ENCODE data around the gene ANKRD33B. TPM values are rescaled to one million over a fixed set of nuclear protein-coding genes. Genes with fewer than 3 reads are reported as not detected.

ANKRD33B gene
- total RNA-seq, 1 experiment from 2014 or later = 10.9 TPM

DNA sequence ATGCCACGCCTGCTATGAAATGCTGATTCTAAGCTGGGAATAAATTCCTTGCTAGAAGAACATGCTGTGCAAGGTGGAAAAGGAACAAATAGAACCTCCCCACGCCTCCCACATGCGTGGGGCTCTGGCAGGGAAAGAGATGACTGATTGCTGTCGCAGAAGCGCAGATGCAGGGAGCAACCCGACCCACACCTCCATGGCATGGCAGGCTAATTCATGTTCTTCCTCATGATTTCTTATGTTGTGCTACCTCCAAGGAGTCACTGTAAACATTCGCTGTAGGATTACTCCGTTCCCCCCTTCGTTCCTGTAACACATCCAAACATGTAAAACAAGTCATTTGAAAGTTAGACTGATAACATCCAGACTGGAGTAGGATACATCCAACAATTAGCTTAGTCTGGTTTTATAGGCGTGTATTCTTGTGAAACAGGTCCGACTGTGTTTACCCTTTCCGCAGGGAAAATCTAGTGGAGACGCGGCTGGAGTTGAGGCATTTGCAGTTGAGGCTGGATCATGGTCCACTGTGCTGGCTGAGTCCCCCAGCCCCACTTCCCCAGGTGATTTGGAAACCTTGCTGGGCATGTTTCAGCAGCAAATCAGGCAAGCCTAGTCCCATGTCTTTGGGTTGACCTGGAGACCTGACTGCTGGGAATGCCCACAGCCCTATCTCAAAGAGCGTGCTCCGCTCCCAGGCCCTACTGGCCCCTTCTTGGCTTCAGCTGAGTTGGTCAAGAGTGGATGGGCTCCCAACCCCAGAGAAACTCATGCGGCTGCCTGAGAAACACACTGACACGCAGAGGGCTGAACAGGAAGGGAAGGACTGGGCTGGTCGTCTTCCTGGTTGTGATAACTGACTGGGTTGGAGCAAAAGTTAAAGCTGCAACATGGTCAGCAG, 24.8 kb upstream of the ANKRD33B start:
- no peak overlapping the region for H3K4me2 ChIP-seq (ENCODE audit: low read length)
- H3K4me3 ChIP-seq (replicated peaks in 1 of 2; ENCODE audit: low read depth in 1 of 2, low read length in 2 of 2) = no peak overlapping the region
- CTCF ChIA-PET = no interaction called here
- no peaks in the 10 kb centered on the region for H3K27me3 ChIP-seq (ENCODE audit: insufficient read depth, low read length)
- H2AFZ ChIP-seq (ENCODE audit: low read depth, low read length, poor library complexity, severe bottlenecking) = no peak overlapping the region
- no peaks in the 10 kb centered on the region for H3K9me3 ChIP-seq (ENCODE audit: control insufficient read depth in 1 of 2, insufficient read depth in 1 of 2, low read depth in 1 of 2, low read length in 2 of 2)
- peaks cover 0 to 3% of the 10 kb centered on the region in 2 experiments; a peak in 1 of 4 replicates for H3K4me1 ChIP-seq (ENCODE audit: control insufficient read depth in 1 of 2, insufficient read depth in 2 of 2, low read length in 2 of 2)
- no peak overlapping the region for H3K27ac ChIP-seq (ENCODE audit: low read depth, low read length)
- ATAC-seq (no peak), DNase-seq (ENCODE audit: low read depth, low spot score) (no peak)
- intact Hi-C loops (cut with micrococcal nuclease) = no loop called here
- no peaks in the 10 kb centered on the region for H3K9me2 ChIP-seq (ENCODE audit: insufficient read depth)
- no peaks in the 10 kb centered on the region for H4K20me1 ChIP-seq (ENCODE audit: insufficient read depth)
- no peaks in the 10 kb centered on the region for H3K36me3 ChIP-seq (ENCODE audit: control insufficient read depth in 1 of 2, insufficient read depth in 2 of 2, low read length in 2 of 2)
- TF ChIP-seq RAD21 (IDR thresholded peaks at IDR 0.05; ENCODE audit: low read depth) (no peak), ELF1 (IDR thresholded peaks at IDR 0.05; ENCODE audit: borderline replicate concordance, low read depth) (no peak), ZNF274 (IDR thresholded peaks at IDR 0.05; ENCODE audit: low read depth, low read length) (no peak), SIN3A (IDR thresholded peaks at IDR 0.05; ENCODE audit: low read depth) (no peak), SP1 (IDR thresholded peaks at IDR 0.05; ENCODE audit: low read depth) (no peak), EGR1 (IDR thresholded peaks at IDR 0.05; ENCODE audit: low read depth) (no peak), SRF (IDR thresholded peaks at IDR 0.05; ENCODE audit: low read depth) (no peak)
- TF ChIP-seq, protein P1, sequence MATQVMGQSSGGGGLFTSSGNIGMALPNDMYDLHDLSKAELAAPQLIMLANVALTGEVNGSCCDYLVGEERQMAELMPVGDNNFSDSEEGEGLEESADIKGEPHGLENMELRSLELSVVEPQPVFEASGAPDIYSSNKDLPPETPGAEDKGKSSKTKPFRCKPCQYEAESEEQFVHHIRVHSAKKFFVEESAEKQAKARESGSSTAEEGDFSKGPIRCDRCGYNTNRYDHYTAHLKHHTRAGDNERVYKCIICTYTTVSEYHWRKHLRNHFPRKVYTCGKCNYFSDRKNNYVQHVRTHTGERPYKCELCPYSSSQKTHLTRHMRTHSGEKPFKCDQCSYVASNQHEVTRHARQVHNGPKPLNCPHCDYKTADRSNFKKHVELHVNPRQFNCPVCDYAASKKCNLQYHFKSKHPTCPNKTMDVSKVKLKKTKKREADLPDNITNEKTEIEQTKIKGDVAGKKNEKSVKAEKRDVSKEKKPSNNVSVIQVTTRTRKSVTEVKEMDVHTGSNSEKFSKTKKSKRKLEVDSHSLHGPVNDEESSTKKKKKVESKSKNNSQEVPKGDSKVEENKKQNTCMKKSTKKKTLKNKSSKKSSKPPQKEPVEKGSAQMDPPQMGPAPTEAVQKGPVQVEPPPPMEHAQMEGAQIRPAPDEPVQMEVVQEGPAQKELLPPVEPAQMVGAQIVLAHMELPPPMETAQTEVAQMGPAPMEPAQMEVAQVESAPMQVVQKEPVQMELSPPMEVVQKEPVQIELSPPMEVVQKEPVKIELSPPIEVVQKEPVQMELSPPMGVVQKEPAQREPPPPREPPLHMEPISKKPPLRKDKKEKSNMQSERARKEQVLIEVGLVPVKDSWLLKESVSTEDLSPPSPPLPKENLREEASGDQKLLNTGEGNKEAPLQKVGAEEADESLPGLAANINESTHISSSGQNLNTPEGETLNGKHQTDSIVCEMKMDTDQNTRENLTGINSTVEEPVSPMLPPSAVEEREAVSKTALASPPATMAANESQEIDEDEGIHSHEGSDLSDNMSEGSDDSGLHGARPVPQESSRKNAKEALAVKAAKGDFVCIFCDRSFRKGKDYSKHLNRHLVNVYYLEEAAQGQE (IDR thresholded peaks at IDR 0.05; ENCODE audit: low read depth) = no peak
- TF ChIP-seq, protein P2, sequence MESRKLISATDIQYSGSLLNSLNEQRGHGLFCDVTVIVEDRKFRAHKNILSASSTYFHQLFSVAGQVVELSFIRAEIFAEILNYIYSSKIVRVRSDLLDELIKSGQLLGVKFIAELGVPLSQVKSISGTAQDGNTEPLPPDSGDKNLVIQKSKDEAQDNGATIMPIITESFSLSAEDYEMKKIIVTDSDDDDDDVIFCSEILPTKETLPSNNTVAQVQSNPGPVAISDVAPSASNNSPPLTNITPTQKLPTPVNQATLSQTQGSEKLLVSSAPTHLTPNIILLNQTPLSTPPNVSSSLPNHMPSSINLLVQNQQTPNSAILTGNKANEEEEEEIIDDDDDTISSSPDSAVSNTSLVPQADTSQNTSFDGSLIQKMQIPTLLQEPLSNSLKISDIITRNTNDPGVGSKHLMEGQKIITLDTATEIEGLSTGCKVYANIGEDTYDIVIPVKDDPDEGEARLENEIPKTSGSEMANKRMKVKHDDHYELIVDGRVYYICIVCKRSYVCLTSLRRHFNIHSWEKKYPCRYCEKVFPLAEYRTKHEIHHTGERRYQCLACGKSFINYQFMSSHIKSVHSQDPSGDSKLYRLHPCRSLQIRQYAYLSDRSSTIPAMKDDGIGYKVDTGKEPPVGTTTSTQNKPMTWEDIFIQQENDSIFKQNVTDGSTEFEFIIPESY (IDR thresholded peaks at IDR 0.05; ENCODE audit: extremely low read depth, insufficient replicate concordance, low read length) = no peak
- TF ChIP-seq, protein P3, sequence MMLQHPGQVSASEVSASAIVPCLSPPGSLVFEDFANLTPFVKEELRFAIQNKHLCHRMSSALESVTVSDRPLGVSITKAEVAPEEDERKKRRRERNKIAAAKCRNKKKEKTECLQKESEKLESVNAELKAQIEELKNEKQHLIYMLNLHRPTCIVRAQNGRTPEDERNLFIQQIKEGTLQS (IDR thresholded peaks at IDR 0.05) = no peak
- BruUV-seq (replicated peaks) = no TSS peak
- RAD21 ChIA-PET (ENCODE audit: low non-redundant PET in 1 of 2, low total read pairs in 2 of 2, uncharacterized antibody in 2 of 2, unreplicated experiment in 2 of 2) = no interaction called here
- POLR2A ChIA-PET = no interaction called here
- H3K9ac ChIP-seq (ENCODE audit: low read length) = no peak overlapping the region
- no peaks in the 10 kb centered on the region for H3K79me2 ChIP-seq (ENCODE audit: insufficient read depth, low read length)

Measured in HCT116 (cell line).